ENCODE measurements around the gene MMP19. TPM values are rescaled to one million over a fixed set of nuclear protein-coding genes. Genes with fewer than 3 reads are reported as not detected.

MMP19 gene
- total and polyA plus RNA-seq, 2 of the 4 experiments (the other 2 are of a cell fraction): 9.9 to 34.7 TPM

- peak overlapping the region; percentile 66 for H3K27ac ChIP-seq (ENCODE audit: insufficient read depth, low read length)
Measured at GRCh38 chr12:55830601-55831446, 11.9 kb downstream of the MMP19 start.

More at GRCh38 chr12:55830601-55831446, 11.9 kb downstream of the MMP19 start:
- H3K9ac ChIP-seq (ENCODE audit: low read depth, low read length): peak overlapping the region; percentile 82
- peak overlapping the region; percentile 48 for H4K5ac ChIP-seq (ENCODE audit: low read depth, low read length)
- H4K91ac ChIP-seq (ENCODE audit: insufficient read depth, low read depth, low read length): peak overlapping the region; percentile 53
- in situ Hi-C loops (cut with MboI; ENCODE audit: low sequenced_read_pairs): no loop called here
- peak overlapping the region; percentile 11; the same call in 1 of the 2 replicates for H3K18ac ChIP-seq (ENCODE audit: low read depth, low read length)
- no CpG with 5 or more reads among the region's 23 CpGs for WGBS, 2 experiments (ENCODE audit: extremely low coverage in 2 of 2, insufficient read length in 1 of 2)
- H3K27me3 ChIP-seq (ENCODE audit: control insufficient read depth, insufficient read depth, low read length): no peaks in the 10 kb centered on the region
- H2AFZ ChIP-seq (replicated peaks; ENCODE audit: low read length, poor library complexity): peak overlapping the region; percentile 90
- peak overlapping the region; percentile 73; the same call in 1 of the 2 replicates for H3K56ac ChIP-seq (ENCODE audit: extremely low read depth, insufficient read depth, low read length)
- peak overlapping the region; percentile 15; the same call in 1 of the 3 replicates for H2BK15ac ChIP-seq (ENCODE audit: low read depth, low read length)
- peak overlapping the region; percentile 89 for H2AK5ac ChIP-seq (ENCODE audit: low read depth, low read length)
- DNase-seq: peak; percentile 56
- ChIA-PET CTCF (interaction anchor here (0.9 to 1.6 kb wide), 3 partner anchors 96 to 100 kb away, joined by 3 read pairs; partner anchors contain the start of gene DGKA), POLR2A (ENCODE audit: unreplicated experiment) (interaction anchor here (0.6 to 2.9 kb wide), 4 partner anchors 13 to 155 kb away, joined by 3 to 19 read pairs (median 4); partner anchors contain the start of genes ORMDL2, PYM1 and SARNP)
- H3K9me3 ChIP-seq (ENCODE audit: control insufficient read depth, insufficient read depth, low read length): no peaks in the 10 kb centered on the region
- H3K4me3 ChIP-seq (ENCODE audit: insufficient read depth, low read depth, low read length): peak overlapping the region; percentile 78
- H3K9me1 ChIP-seq (ENCODE audit: insufficient read depth, low read length): peaks cover 13% of the 10 kb centered on the region; the same call in 1 of the 2 replicates
- H4K20me1 ChIP-seq (ENCODE audit: insufficient read depth, low read length): no peaks in the 10 kb centered on the region
- peaks cover 24 to 62% of the 10 kb centered on the region in 2 experiments for H3K79me1 ChIP-seq (ENCODE audit: low read depth in 1 of 2, low read length in 2 of 2)
- H2AK9ac ChIP-seq (replicated peaks; ENCODE audit: low read depth, low read length, poor library complexity): peak overlapping the region; percentile 95
- peak overlapping the region; percentile 81 for H2BK120ac ChIP-seq (ENCODE audit: low read depth, low read length)
- H2BK5ac ChIP-seq (ENCODE audit: low read depth, low read length, poor library complexity, severe bottlenecking): peak overlapping the region; percentile 41
- intact Hi-C loops (cut with micrococcal nuclease): no loop called here
- peak overlapping the region; percentile 6; the same call in 1 of the 2 replicates for H2BK20ac ChIP-seq (ENCODE audit: low read depth, low read length)
- peak overlapping the region; percentile 66 for H3K14ac ChIP-seq (replicated peaks; ENCODE audit: low read depth, low read length)
- peak; percentile 33 for ATAC-seq (ENCODE audit: low read depth)
- no TSS peak for BruUV-seq (replicated peaks)
- peak overlapping the region; percentile 82 for H3K4me2 ChIP-seq (ENCODE audit: low read depth, low read length)
- H3K4ac ChIP-seq (ENCODE audit: low read depth, low read length): peak overlapping the region; percentile 66
- H3K4me1 ChIP-seq (ENCODE audit: control insufficient read depth, insufficient read depth, low read length): peaks cover 14% of the 10 kb centered on the region; the same call in 1 of the 2 replicates
- peak overlapping the region; percentile 70 to 96 for H4K8ac ChIP-seq (ENCODE audit: low read depth in 2 of 2, low read length in 2 of 2)
- peaks cover 14% of the 10 kb centered on the region for H3K36me3 ChIP-seq (ENCODE audit: control insufficient read depth, insufficient read depth, low read length)
- peak overlapping the region; percentile 51; the same call in 1 of the 2 replicates for H3K23ac ChIP-seq (ENCODE audit: low read depth, low read length)
- dilution Hi-C loops (cut with HindIII; ENCODE audit: low sequenced_read_pairs, unreplicated experiment): no loop called here
- TF ChIP-seq BHLHE40 (IDR thresholded peaks at IDR 0.05; ENCODE audit: low read depth, low read length) (peak; percentile 93), RCOR1 (IDR thresholded peaks at IDR 0.05; ENCODE audit: insufficient replicate concordance, low read length) (no peak), CHD1 (IDR thresholded peaks at IDR 0.05; ENCODE audit: low read depth, low read length) (peak; percentile 89; the same call in 1 of the 2 replicates), CEBPB (IDR thresholded peaks at IDR 0.05; ENCODE audit: low read depth, low read length) (no peak), MAZ (IDR thresholded peaks at IDR 0.05; ENCODE audit: borderline replicate concordance, low read depth, low read length) (peak; percentile 74; the same call in 1 of the 2 replicates), MXI1 (IDR thresholded peaks at IDR 0.05; ENCODE audit: borderline replicate concordance, low read depth, low read length) (peak; percentile 63), FOS (IDR thresholded peaks at IDR 0.05; ENCODE audit: low read depth, low read length) (0 out of 2 replicates have a peak, but pooled peaks have one; percentile 11)
